Spleen (tissue), 11 donors: ENCODE measurements around the gene SPON1. TPM values are rescaled to one million over a fixed set of nuclear protein-coding genes. Genes with fewer than 3 reads are reported as not detected.

Source experiments
- DNase-seq: peaks from one replicate; pipeline ENCODE4 v3.0.0-alpha.2; 2020
- H3K27ac ChIP-seq, 8 donors: fragments of 200-600 bp; sonication (generic) in 7 of 8; 1 replicate in 4 of 8; 2 replicates in 4 of 8; pipeline versions ENCODE4 v1.5.0 to v1.8.0; 2016 to 2021; ENCODE audit warnings: inconsistent platforms in 4 of 8, mild to moderate bottlenecking in 4 of 8, moderate library complexity in 1 of 8
- H3K27me3 ChIP-seq, 7 donors: fragments of 200-600 bp; sonication (generic) in 6 of 7; replicated peaks in 1 of 7; 1 replicate in 4 of 7; 2 replicates in 3 of 7; pipeline versions ENCODE4 v1.5.0 to v1.8.0; 2016 to 2021; ENCODE audit warnings: inconsistent platforms in 3 of 7, mild to moderate bottlenecking in 1 of 7
- H3K36me3 ChIP-seq, 6 donors: fragments of 200-600 bp; sonication (generic) in 5 of 6; 1 replicate in 4 of 6; 2 replicates in 2 of 6; pipeline versions ENCODE4 v1.5.0 to v1.8.0; 2016 to 2021; ENCODE audit warnings: inconsistent platforms in 2 of 6
- H3K4me1 ChIP-seq, 6 donors: fragments of 200-600 bp; sonication (generic) in 5 of 6; 1 replicate in 3 of 6; 2 replicates in 3 of 6; pipeline versions ENCODE4 v1.5.0 to v1.8.0; 2016 to 2021; ENCODE audit warnings: inconsistent platforms in 3 of 6
- H3K4me3 ChIP-seq, 8 donors: fragments of 200-600 bp; sonication (generic) in 7 of 8; 1 replicate in 4 of 8; 2 replicates in 4 of 8; pipeline versions ENCODE4 v1.5.0 to v1.8.0; 2016 to 2021; ENCODE audit warnings: inconsistent platforms in 4 of 8, mild to moderate bottlenecking in 4 of 8, moderate library complexity in 2 of 8
- H3K9me3 ChIP-seq, 8 donors: fragments of 200-600 bp; sonication (generic) in 7 of 8; 1 replicate in 4 of 8; 2 replicates in 4 of 8; pipeline versions ENCODE4 v1.5.0 to v1.8.0; 2016 to 2021; ENCODE audit warnings: inconsistent platforms in 4 of 8
- CTCF ChIP-seq, 11 experiments: fragments of 200-600 bp in 7 of 11; fragments of 450-650 bp in 4 of 11; sonication (generic) in 4 of 11; IDR thresholded peaks in 8 of 11; conservative IDR thresholded peaks in 3 of 11; 1 replicate in 7 of 11; 2 replicates in 4 of 11; pipeline versions ENCODE4 v1.4.0 to v1.8.0; 2016 to 2021; ENCODE audit warnings: antibody characterized with exemption in 11 of 11, inconsistent platforms in 4 of 11, mild to moderate bottlenecking in 1 of 11
- POLR2A ChIP-seq, 3 donors: fragments of 450-650 bp; IDR thresholded peaks; one replicate each; pipeline ENCODE4 v1.5.1; 2017; ENCODE audit warnings: antibody characterized with exemption in 3 of 3, mild to moderate bottlenecking in 1 of 3
- POLR2AphosphoS5 ChIP-seq, 3 donors: sonication (generic); formaldehyde crosslinking; IDR thresholded peaks; one replicate each; pipeline ENCODE4 v1.5.1; 2017; ENCODE audit warnings: antibody characterized with exemption in 3 of 3
- WGBS, 5 donors: extraction: QIAGEN DNeasy Blood & Tissue Kit in 3 of 5; methylation state at CpG; one replicate each; pipeline versions ENCODE4 v1.1.5 to v1.1.7; 2013 to 2018; 5-methylcytosine and 5-hydroxymethylcytosine counted together
- intact Hi-C: fragments of 100-400 bp; cut with DNase I; formaldehyde crosslinking; loops from one replicate; pipeline ENCODE4 v1.15.0; 2023; ENCODE audit warnings: low total_unique reads
- polyA plus RNA-seq, 3 donors: library from polyadenylated mRNA; stranded (reverse); fragments of 200-250 nt; gene quantifications; one replicate each; pipeline ENCODE4 v1.2.1, GENCODE V29; 2013
- total RNA-seq, 7 donors: library from RNA; depleted of rRNA in 3 of 7; stranded (reverse); fragments of >200 nt in 3 of 7; fragmentation: NEBNext Ultra II Directional in 4 of 7; extraction: Animal tissue kit (Norgen Biotek cat#: 25700) in 4 of 7; gene quantifications; one replicate each; pipeline versions ENCODE4 v1.1.0 to v1.2.1, GENCODE V29; 2016 to 2021
- donor health status: healthy with polysubstance abuse.
- donor health status: DM: no; HTN: no; CAD: no; lungs with moderate emphysema.
- donor health status: DM: no; HTN: no; CAD: no.
- donor health status: Bipolar disorder and iron deficiency.
- donor health status: healthy.
- donor health status: DM: no; HTN: no; CAD: no.
- donor health status: DM: yes; HTN: yes; CAD: no.

SPON1 gene
- total and polyA plus RNA-seq, 10 donors: 0.72 to 99.2 (median 10.1) TPM

GRCh38 chr11:14202251-14203196 is 240.0 kb downstream of the SPON1 start:
- 78 to 86% (median 81%) methylated on average over 15 of the region's 15 CpGs for WGBS, 5 donors
- no peak overlapping the region for H3K4me3 ChIP-seq
- H3K27me3 ChIP-seq: no peaks in the 10 kb centered on the region
- no peaks in the 10 kb centered on the region for H3K4me1 ChIP-seq
- intact Hi-C loops: no loop called here
- TF ChIP-seq POLR2A (IDR thresholded peaks at IDR 0.05) (no peak), CTCF (IDR thresholded peaks at IDR 0.05 in 8 of 11, conservative IDR thresholded peaks at IDR 0.05 in 3 of 11) (no peak), POLR2AphosphoS5 (IDR thresholded peaks at IDR 0.05) (no peak)
- H3K36me3 ChIP-seq: no peaks in the 10 kb centered on the region
- no peak overlapping the region for H3K27ac ChIP-seq
- no peak for DNase-seq
- H3K9me3 ChIP-seq: no peaks in the 10 kb centered on the region

- no peak for TF ChIP-seq POLR2A (IDR thresholded peaks at IDR 0.05)
- TF ChIP-seq CTCF (IDR thresholded peaks at IDR 0.05 in 8 of 11, conservative IDR thresholded peaks at IDR 0.05 in 3 of 11): no peak
- no peak for TF ChIP-seq POLR2AphosphoS5 (IDR thresholded peaks at IDR 0.05)
- H3K36me3 ChIP-seq: no peaks in the 10 kb centered on the region
- DNase-seq: no peak
- no peak overlapping the region for H3K27ac ChIP-seq
- H3K4me1 ChIP-seq: no peaks in the 10 kb centered on the region
- intact Hi-C loops: no loop called here
- H3K27me3 ChIP-seq: no peaks in the 10 kb centered on the region
- H3K4me3 ChIP-seq: no peak overlapping the region
- 86 to 93% (median 92%) methylated on average over 4 of the region's 4 CpGs for WGBS, 5 donors
- no peaks in the 10 kb centered on the region for H3K9me3 ChIP-seq
Observed at GRCh38 chr11:14203321-14203720, 240.8 kb downstream of the SPON1 start.

- Histone ChIP-seq H3K4me1 (no peaks in the 10 kb centered on the region), H3K4me3 (no peak overlapping the region), H3K36me3 (no peaks in the 10 kb centered on the region), H3K27ac (no peak overlapping the region), H3K9me3 (no peaks in the 10 kb centered on the region), H3K27me3 (no peaks in the 10 kb centered on the region)
- intact Hi-C loops: no loop called here
- TF ChIP-seq POLR2AphosphoS5 (IDR thresholded peaks at IDR 0.05) (no peak), CTCF (IDR thresholded peaks at IDR 0.05 in 8 of 11, conservative IDR thresholded peaks at IDR 0.05 in 3 of 11) (no peak), POLR2A (IDR thresholded peaks at IDR 0.05) (no peak)
- DNase-seq: no peak
Observed at GRCh38 chr11:14212986-14213385, 250.5 kb downstream of the SPON1 start.

- Histone ChIP-seq H3K36me3 (no peaks in the 10 kb centered on the region), H3K27me3 (no peaks in the 10 kb centered on the region), H3K9me3 (no peaks in the 10 kb centered on the region), H3K4me3 (no peak overlapping the region), H3K27ac (no peak overlapping the region), H3K4me1 (no peaks in the 10 kb centered on the region)
- WGBS, 5 donors: 83 to 90% (median 89%) methylated on average over 3 of the region's 3 CpGs
- no peak for DNase-seq
- TF ChIP-seq POLR2A (IDR thresholded peaks at IDR 0.05) (no peak), CTCF (IDR thresholded peaks at IDR 0.05 in 8 of 11, conservative IDR thresholded peaks at IDR 0.05 in 3 of 11) (no peak), POLR2AphosphoS5 (IDR thresholded peaks at IDR 0.05) (no peak)
- intact Hi-C loops: no loop called here
Observed at GRCh38 chr11:14218728-14219127, 256.2 kb downstream of the SPON1 start.
